IMR-90 (cell line): Measurements from ENCODE around the gene PYDC1. TPM values are rescaled to one million over a fixed set of nuclear protein-coding genes. Genes with fewer than 3 reads are reported as not detected.

Experiments used
- ATAC-seq: fragments of 200-7000 bp; cut with Tn5 transposase; 2 replicates; pipeline ENCODE4 v1.9.1; 2020; ENCODE audit warnings: low read depth, mild to moderate bottlenecking, moderate library complexity
- BruUV-seq: library from RNA; stranded (reverse); fragments of 400-500 nt; replicated peaks from 2 replicates; lab custom pipeline; 2021; lab: Mats Ljungman, UMichigan
- CTCF ChIA-PET: fragments of 300-600 bp; formaldehyde crosslinking; extraction: SDS; loops from one replicate; lab custom pipeline; 2021; ENCODE audit warnings: antibody characterized with exemption; lab: Yijun Ruan, JAX
- POLR2A ChIA-PET: fragments of 300-600 bp; sonication (Branson Sonifier 250); formaldehyde crosslinking; loops from one replicate; lab custom pipeline; 2022; ENCODE audit warnings: antibody characterized with exemption; ENCODE audit not compliant: unreplicated experiment; lab: Charles Lee
- DNase-seq: peaks from one replicate; pipeline ENCODE4 v3.0.0; 2013
- H2AFZ ChIP-seq: replicated peaks from 2 replicates; pipeline ENCODE3; 2013; ENCODE audit warnings: low read length, mild to moderate bottlenecking; ENCODE audit not compliant: poor library complexity
- H2AK5ac ChIP-seq: 2 replicates; pipeline ENCODE4 v1.6.1; 2013; ENCODE audit warnings: low read depth, low read length, inconsistent platforms
- H2AK9ac ChIP-seq: replicated peaks from 2 replicates; pipeline ENCODE3; 2013; ENCODE audit warnings: mild to moderate bottlenecking, low read depth, low read length, moderate library complexity; ENCODE audit not compliant: poor library complexity
- H2BK120ac ChIP-seq: 2 replicates; pipeline ENCODE4 v1.6.1; 2013; ENCODE audit warnings: low read depth, low read length, inconsistent platforms
- H2BK15ac ChIP-seq: 3 replicates; pipeline ENCODE4 v1.6.1; 2013; ENCODE audit warnings: low read depth, low read length, inconsistent platforms
- H2BK20ac ChIP-seq: 2 replicates; pipeline ENCODE4 v1.6.1; 2013; ENCODE audit warnings: low read depth, mild to moderate bottlenecking, inconsistent platforms, low read length, moderate library complexity
- H2BK5ac ChIP-seq: 2 replicates; pipeline ENCODE4 v1.6.1; 2013; ENCODE audit warnings: mild to moderate bottlenecking, low read depth, low read length, inconsistent platforms; ENCODE audit not compliant: poor library complexity, severe bottlenecking
- H3K14ac ChIP-seq: replicated peaks from 2 replicates; pipeline ENCODE4 v1.6.1; 2013; ENCODE audit warnings: low read depth, low read length, inconsistent platforms
- H3K18ac ChIP-seq: 2 replicates; pipeline ENCODE4 v1.6.1; 2013; ENCODE audit warnings: low read depth, low read length, control low read depth
- H3K23ac ChIP-seq: 2 replicates; pipeline ENCODE4 v1.6.1; 2013; ENCODE audit warnings: low read depth, low read length, inconsistent platforms
- H3K27ac ChIP-seq: 2 replicates; pipeline ENCODE4 v1.5.1; 2013; ENCODE audit warnings: mild to moderate bottlenecking, control low read depth, low read length; ENCODE audit not compliant: insufficient read depth
- H3K27me3 ChIP-seq: 2 replicates; pipeline ENCODE4 v1.6.1; 2013; ENCODE audit warnings: low read length; ENCODE audit not compliant: control insufficient read depth, insufficient read depth
- H3K36me3 ChIP-seq: 2 replicates; pipeline ENCODE4 v1.6.1; 2013; ENCODE audit warnings: low read length, mixed read lengths; ENCODE audit not compliant: control insufficient read depth, insufficient read depth
- H3K4ac ChIP-seq: 2 replicates; pipeline ENCODE4 v1.6.1; 2013; ENCODE audit warnings: low read depth, low read length, inconsistent platforms
- H3K4me1 ChIP-seq: 2 replicates; pipeline ENCODE4 v1.6.1; 2013; ENCODE audit warnings: low read length, mixed read lengths; ENCODE audit not compliant: control insufficient read depth, insufficient read depth
- H3K4me2 ChIP-seq: 2 replicates; pipeline ENCODE4 v1.6.1; 2013; ENCODE audit warnings: low read depth, mild to moderate bottlenecking, control low read depth, low read length, moderate library complexity
- H3K4me3 ChIP-seq: 2 replicates; pipeline ENCODE4 v1.5.1; 2013; ENCODE audit warnings: low read depth, mild to moderate bottlenecking, control low read depth, low read length, moderate library complexity; ENCODE audit not compliant: insufficient read depth
- H3K56ac ChIP-seq: 2 replicates; pipeline ENCODE4 v1.6.1; 2013; ENCODE audit warnings: low read length, inconsistent platforms; ENCODE audit not compliant: insufficient read depth; ENCODE audit errors: extremely low read depth
- H3K79me1 ChIP-seq, 2 experiments: 2 replicates each; pipeline ENCODE4 v1.6.1; 2013; ENCODE audit warnings: low read length in 2 of 2, inconsistent platforms in 1 of 2, low read depth in 1 of 2
- H3K9ac ChIP-seq: 2 replicates; pipeline ENCODE4 v1.6.1; 2013; ENCODE audit warnings: low read depth, low read length, control low read depth
- H3K9me1 ChIP-seq: 2 replicates; pipeline ENCODE4 v1.6.1; 2013; ENCODE audit warnings: low read length, inconsistent platforms; ENCODE audit not compliant: insufficient read depth
- H3K9me3 ChIP-seq: 2 replicates; pipeline ENCODE4 v1.6.1; 2013; ENCODE audit warnings: low read length; ENCODE audit not compliant: control insufficient read depth, insufficient read depth
- H4K20me1 ChIP-seq: 2 replicates; pipeline ENCODE4 v1.6.1; 2013; ENCODE audit warnings: low read length, inconsistent platforms; ENCODE audit not compliant: insufficient read depth
- H4K5ac ChIP-seq: 2 replicates; pipeline ENCODE4 v1.6.1; 2013; ENCODE audit warnings: mild to moderate bottlenecking, low read depth, low read length, control low read depth
- H4K8ac ChIP-seq, 2 experiments: 2 replicates each; pipeline ENCODE4 v1.6.1; 2013; ENCODE audit warnings: low read depth in 2 of 2, low read length in 2 of 2, control low read depth in 1 of 2, inconsistent platforms in 1 of 2
- H4K91ac ChIP-seq: 2 replicates; pipeline ENCODE4 v1.6.1; 2013; ENCODE audit warnings: low read depth, low read length, inconsistent platforms; ENCODE audit not compliant: insufficient read depth
- BHLHE40 ChIP-seq: fragments of 150-350 bp; IDR thresholded peaks from 2 replicates; pipeline ENCODE4 v1.6.1; 2016; ENCODE audit warnings: mild to moderate bottlenecking, low read depth, low read length
- CHD1 ChIP-seq: IDR thresholded peaks from 2 replicates; pipeline ENCODE4 v1.6.1; 2012; ENCODE audit warnings: low read depth, low read length, improper control_type of control experiment
- CTCF ChIP-seq: conservative IDR thresholded peaks from 2 replicates; pipeline ENCODE4 v1.5.1; 2012; ENCODE audit warnings: mild to moderate bottlenecking, low read depth, low read length, improper control_type of control experiment
- MAZ ChIP-seq: IDR thresholded peaks from 2 replicates; pipeline ENCODE4 v1.6.1; 2012; ENCODE audit warnings: low read depth, mild to moderate bottlenecking, low read length, improper control_type of control experiment, moderate library complexity, borderline replicate concordance
- MXI1 ChIP-seq: IDR thresholded peaks from 2 replicates; pipeline ENCODE4 v1.6.1; 2012; ENCODE audit warnings: low read depth, mild to moderate bottlenecking, low read length, moderate library complexity, borderline replicate concordance
- NFE2L2 ChIP-seq: fragments of 150-350 bp; IDR thresholded peaks from 2 replicates; pipeline ENCODE4 v1.6.1; 2016; ENCODE audit warnings: low read depth, mild to moderate bottlenecking, low read length
- POLR2A ChIP-seq: IDR thresholded peaks from 2 replicates; pipeline ENCODE4 v1.6.1; 2012; ENCODE audit warnings: mild to moderate bottlenecking, low read depth, low read length
- RAD21 ChIP-seq: IDR thresholded peaks from 2 replicates; pipeline ENCODE4 v1.6.1; 2012; ENCODE audit warnings: low read length, improper control_type of control experiment
- RFX5 ChIP-seq: IDR thresholded peaks from 2 replicates; pipeline ENCODE4 v1.8.0; 2012; ENCODE audit warnings: low read depth, mild to moderate bottlenecking, low read length, moderate library complexity
- SMC3 ChIP-seq: fragments of 150-350 bp; IDR thresholded peaks from 2 replicates; pipeline ENCODE4 v1.6.1; 2016; ENCODE audit warnings: low read depth, mild to moderate bottlenecking, antibody characterized with exemption, low read length, moderate library complexity
- USF2 ChIP-seq: fragments of 150-350 bp; IDR thresholded peaks from 2 replicates; pipeline ENCODE4 v1.6.1; 2017; ENCODE audit warnings: mild to moderate bottlenecking, antibody characterized with exemption, low read length, low read depth
- WGBS, 2 experiments: methylation state at CpG; one replicate each; pipeline versions ENCODE4 v1.1.5 to v1.1.7; 2013; ENCODE audit warnings: missing lambda C conversion rate in 2 of 2; ENCODE audit not compliant: insufficient read length in 1 of 2; ENCODE audit errors: extremely low coverage in 2 of 2; 5-methylcytosine and 5-hydroxymethylcytosine counted together
- dilution Hi-C: fragments of 300-500 bp; cut with HindIII; formaldehyde crosslinking; loops from one replicate; pipeline ENCODE4 v1.14.3; 2018; ENCODE audit warnings: low sequenced_read_pairs; ENCODE audit not compliant: unreplicated experiment
- in situ Hi-C: fragments of 300-500 bp; cut with MboI; formaldehyde crosslinking; loops from 3 replicates; pipeline ENCODE4 v1.14.3; 2019; ENCODE audit warnings: low sequenced_read_pairs, inconsistent platforms, mixed read lengths
- intact Hi-C: fragments of 100-400 bp; cut with micrococcal nuclease; formaldehyde crosslinking; loops from 2 replicates; pipeline ENCODE4 v1.10.0; 2022
- polyA plus RNA-seq, 3 experiments: library from polyadenylated mRNA; depleted of rRNA; stranded (reverse); fragments of >200 nt; gene quantifications; 2 replicates each; pipeline ENCODE4 v1.2.3, GENCODE V29; 2012; ENCODE audit warnings: low replicate concordance in 1 of 3
- total RNA-seq: library from RNA; depleted of rRNA; stranded (reverse); fragments of >200 nt; gene quantifications from 2 replicates; pipeline ENCODE4 v1.2.3, GENCODE V29; 2012
- TF ChIP-seq, protein P1 (sequence below): fragments of 150-350 bp; IDR thresholded peaks from 2 replicates; pipeline ENCODE4 v1.6.1; 2016; ENCODE audit warnings: low read depth, mild to moderate bottlenecking, low read length, moderate library complexity, borderline replicate concordance

The PYDC1 gene
- total and polyA plus RNA-seq, 2 of the 4 experiments (the other 2 are of a cell fraction) = not detected

DNA sequence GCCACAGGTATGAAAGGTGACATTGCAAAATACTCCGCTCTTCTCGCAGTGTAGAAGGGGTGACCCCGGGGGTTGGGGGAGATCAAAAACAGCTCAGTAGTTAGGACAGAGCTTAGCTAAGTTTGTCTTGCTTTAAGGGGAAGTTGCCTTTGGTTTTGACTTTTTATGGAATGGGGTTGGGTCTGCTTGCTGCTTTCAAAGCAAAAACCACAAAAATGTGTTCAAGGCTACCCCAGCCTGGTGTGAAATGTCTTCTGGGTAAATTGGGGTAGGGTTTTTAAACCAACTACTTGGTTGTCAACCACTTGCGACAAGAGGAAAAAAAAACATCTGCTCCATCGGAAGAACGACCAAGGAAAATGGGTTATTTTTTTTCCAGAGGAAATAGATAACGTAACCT lies 30.8 kb downstream of the PYDC1 start (continued):
- TF ChIP-seq USF2 (no peak), CHD1 (no peak), RFX5 (no peak), NFE2L2 (no peak)

DNA sequence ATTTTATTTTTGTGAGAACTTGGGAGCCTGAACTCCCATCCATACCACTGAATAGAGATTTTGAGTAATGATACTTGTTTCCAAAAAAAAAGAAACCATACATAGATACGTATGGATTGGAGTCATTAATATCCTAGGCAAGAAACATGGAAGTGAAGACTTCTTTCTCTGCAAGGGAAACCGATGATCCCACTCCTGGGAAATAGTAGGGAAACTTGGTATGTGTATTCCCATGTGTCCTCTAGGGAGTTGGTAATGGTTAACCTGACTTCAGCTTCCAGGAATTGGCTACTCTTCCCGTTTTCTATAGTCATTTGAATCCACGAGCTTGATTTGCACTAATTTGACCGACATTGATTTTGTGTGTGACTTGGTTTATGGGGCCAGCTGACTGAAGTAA lies 31.6 kb downstream of the PYDC1 start:
- Histone ChIP-seq H3K36me3 (peaks cover 77% of the 10 kb centered on the region), H3K4me1 (peaks cover 5% of the 10 kb centered on the region; the same call in 1 of the 2 replicates), H2AFZ (no peak overlapping the region), H3K9me1 (peaks cover 6% of the 10 kb centered on the region; the same call in 1 of the 2 replicates), H3K4me2 (no peak overlapping the region), H3K79me1 (peaks cover 40 to 75% of the 10 kb centered on the region in 2 experiments), H2AK5ac (no peak overlapping the region), H3K4ac (no peak overlapping the region), H4K91ac (no peak overlapping the region), H2BK20ac (no peak overlapping the region), H3K27ac (no peak overlapping the region), H3K4me3 (no peak overlapping the region), H3K56ac (no peak overlapping the region), H3K23ac (no peak overlapping the region), H2BK15ac (no peak overlapping the region), H3K27me3 (no peaks in the 10 kb centered on the region), H3K9ac (no peak overlapping the region), H4K8ac (no peak overlapping the region), H3K18ac (no peak overlapping the region), H3K14ac (no peak overlapping the region), H4K20me1 (peaks cover 97% of the 10 kb centered on the region), H2AK9ac (no peak overlapping the region), H3K9me3 (no peaks in the 10 kb centered on the region), H2BK120ac (no peak overlapping the region), H4K5ac (no peak overlapping the region), H2BK5ac (no peak overlapping the region)
- in situ Hi-C loops (no loop called here), intact Hi-C loops (loop anchor here (10.0 kb wide), 1 partner anchor 689 kb away; the partner anchor contains the start of gene ZNF267), dilution Hi-C loops (no loop called here)
- WGBS, 2 experiments = 75% methylated on average over 2 of the region's 5 CpGs; no CpG with 5 or more reads in 1 of the 2 experiments
- TF ChIP-seq RAD21 (no peak), CTCF (no peak), SMC3 (no peak), POLR2A (no peak), MXI1 (no peak), USF2 (no peak), BHLHE40 (no peak), MAZ (no peak)
- TF ChIP-seq, protein P1, sequence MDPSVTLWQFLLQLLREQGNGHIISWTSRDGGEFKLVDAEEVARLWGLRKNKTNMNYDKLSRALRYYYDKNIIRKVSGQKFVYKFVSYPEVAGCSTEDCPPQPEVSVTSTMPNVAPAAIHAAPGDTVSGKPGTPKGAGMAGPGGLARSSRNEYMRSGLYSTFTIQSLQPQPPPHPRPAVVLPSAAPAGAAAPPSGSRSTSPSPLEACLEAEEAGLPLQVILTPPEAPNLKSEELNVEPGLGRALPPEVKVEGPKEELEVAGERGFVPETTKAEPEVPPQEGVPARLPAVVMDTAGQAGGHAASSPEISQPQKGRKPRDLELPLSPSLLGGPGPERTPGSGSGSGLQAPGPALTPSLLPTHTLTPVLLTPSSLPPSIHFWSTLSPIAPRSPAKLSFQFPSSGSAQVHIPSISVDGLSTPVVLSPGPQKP = no peak
- ATAC-seq (no peak), DNase-seq (no peak)
- ChIA-PET CTCF (no interaction called here), POLR2A (no interaction called here)
- BruUV-seq = no TSS peak
